HUES48 (cell line): Measurements from ENCODE around the gene ATF6.

Experiments
- H3K27ac ChIP-seq: one replicate; pipeline ENCODE4 v1.7.0; 2013; ENCODE audit warnings: low read depth, low read length, inconsistent platforms
- H3K27me3 ChIP-seq: 2 replicates; pipeline ENCODE4 v1.6.1; 2013; ENCODE audit warnings: mild to moderate bottlenecking, low read length; ENCODE audit not compliant: control insufficient read depth, insufficient read depth
- H3K36me3 ChIP-seq: 2 replicates; pipeline ENCODE4 v1.6.1; 2013; ENCODE audit warnings: low read length; ENCODE audit not compliant: control insufficient read depth, insufficient read depth
- H3K4me1 ChIP-seq: 2 replicates; pipeline ENCODE4 v1.6.1; 2013; ENCODE audit warnings: mild to moderate bottlenecking, low read length; ENCODE audit not compliant: control insufficient read depth, insufficient read depth
- H3K4me3 ChIP-seq: 2 replicates; pipeline ENCODE4 v1.5.1; 2013; ENCODE audit warnings: mild to moderate bottlenecking, low read depth, low read length
- H3K9ac ChIP-seq: 2 replicates; pipeline ENCODE4 v1.6.1; 2013; ENCODE audit warnings: mild to moderate bottlenecking, low read depth, low read length, moderate library complexity
- H3K9me3 ChIP-seq: 2 replicates; pipeline ENCODE4 v1.6.1; 2013; ENCODE audit warnings: low read length; ENCODE audit not compliant: control insufficient read depth, insufficient read depth

The ATF6 gene

GRCh38 chr1:161987872-161988271, 221.8 kb downstream of the ATF6 start:
- Histone ChIP-seq H3K4me1 (no peaks in the 10 kb centered on the region), H3K9ac (no peak overlapping the region), H3K27ac (no peak overlapping the region), H3K27me3 (no peaks in the 10 kb centered on the region), H3K4me3 (no peak overlapping the region), H3K9me3 (0 out of 2 replicates have a peak, but pooled peaks cover 4% of the 10 kb centered on the region), H3K36me3 (no peaks in the 10 kb centered on the region)

- Histone ChIP-seq H3K4me3 (no peak overlapping the region), H3K9me3 (0 out of 2 replicates have a peak, but pooled peaks cover 4% of the 10 kb centered on the region), H3K27me3 (no peaks in the 10 kb centered on the region), H3K9ac (no peak overlapping the region), H3K27ac (no peak overlapping the region), H3K4me1 (no peaks in the 10 kb centered on the region), H3K36me3 (no peaks in the 10 kb centered on the region)
These were observed 222.3 kb downstream of the ATF6 start for GRCh38 chr1:161988413-161988812.

- 0 out of 2 replicates have a peak, but pooled peaks cover 4% of the 10 kb centered on the region for H3K9me3 ChIP-seq
- H3K27ac ChIP-seq, result no peak overlapping the region
- H3K4me1 ChIP-seq, result no peaks in the 10 kb centered on the region
- H3K36me3 ChIP-seq, result no peaks in the 10 kb centered on the region
- H3K4me3 ChIP-seq, result no peak overlapping the region
- no peaks in the 10 kb centered on the region for H3K27me3 ChIP-seq
- H3K9ac ChIP-seq, result no peak overlapping the region
These were observed 223.0 kb downstream of the ATF6 start for GRCh38 chr1:161989108-161989507.

DNA sequence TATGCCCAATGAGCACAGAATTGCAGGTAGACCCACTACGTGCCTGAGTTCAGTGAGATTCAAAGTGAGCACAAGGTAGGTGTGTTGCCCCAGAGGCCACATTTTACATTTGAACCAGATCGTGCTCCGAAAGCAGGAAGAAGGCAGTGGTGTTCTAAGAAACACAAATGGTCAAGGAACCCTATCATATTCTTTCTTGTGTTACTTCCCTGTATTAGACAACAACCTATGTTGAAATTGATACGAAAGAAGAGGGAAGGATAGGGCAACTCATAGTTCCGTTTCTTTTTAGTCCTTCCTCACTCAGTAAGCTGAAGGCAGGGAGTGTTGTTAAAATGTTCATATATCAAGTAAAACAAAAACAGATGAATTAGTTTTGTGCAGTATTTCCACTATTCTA, 223.7 kb downstream of the ATF6 start:
- Histone ChIP-seq H3K9ac (no peak overlapping the region), H3K4me3 (no peak overlapping the region), H3K4me1 (no peaks in the 10 kb centered on the region), H3K9me3 (0 out of 2 replicates have a peak, but pooled peaks cover 4% of the 10 kb centered on the region), H3K36me3 (no peaks in the 10 kb centered on the region), H3K27me3 (no peaks in the 10 kb centered on the region), H3K27ac (no peak overlapping the region)

DNA sequence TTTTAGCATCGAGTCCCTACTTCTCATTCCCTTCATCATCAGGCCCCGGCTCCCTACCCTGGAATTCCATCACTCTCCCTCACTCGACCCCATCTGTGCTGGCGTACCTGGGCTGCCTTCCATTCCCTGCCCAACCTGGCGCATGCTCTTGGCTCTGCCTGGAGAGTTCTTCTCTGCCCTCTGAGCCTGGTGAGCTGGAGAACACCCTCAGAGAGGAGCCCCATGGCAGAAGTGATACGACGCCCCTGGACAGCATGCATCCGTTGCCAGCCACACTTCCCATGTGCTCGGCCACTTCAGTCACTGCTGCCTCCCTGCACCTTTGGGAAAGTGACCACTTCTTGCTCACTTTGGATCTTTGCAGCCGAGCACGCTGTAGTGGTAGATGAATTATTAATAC, 227.5 kb downstream of the ATF6 start:
- Histone ChIP-seq H3K9ac (no peak overlapping the region), H3K36me3 (no peaks in the 10 kb centered on the region)

GRCh38 chr1:161994175-161994668, 228.1 kb downstream of the ATF6 start:
- H3K27ac ChIP-seq, result no peak overlapping the region
- no peaks in the 10 kb centered on the region for H3K27me3 ChIP-seq
- no peaks in the 10 kb centered on the region for H3K4me1 ChIP-seq
- H3K4me3 ChIP-seq, result no peak overlapping the region
- H3K9me3 ChIP-seq, result no peaks in the 10 kb centered on the region
- no peaks in the 10 kb centered on the region for H3K36me3 ChIP-seq
- no peak overlapping the region for H3K9ac ChIP-seq

More for the DNA sequence above, 227.5 kb downstream of the ATF6 start:
- Histone ChIP-seq H3K27me3 (no peaks in the 10 kb centered on the region), H3K27ac (no peak overlapping the region), H3K4me3 (no peak overlapping the region), H3K9me3 (no peaks in the 10 kb centered on the region), H3K4me1 (no peaks in the 10 kb centered on the region)

DNA sequence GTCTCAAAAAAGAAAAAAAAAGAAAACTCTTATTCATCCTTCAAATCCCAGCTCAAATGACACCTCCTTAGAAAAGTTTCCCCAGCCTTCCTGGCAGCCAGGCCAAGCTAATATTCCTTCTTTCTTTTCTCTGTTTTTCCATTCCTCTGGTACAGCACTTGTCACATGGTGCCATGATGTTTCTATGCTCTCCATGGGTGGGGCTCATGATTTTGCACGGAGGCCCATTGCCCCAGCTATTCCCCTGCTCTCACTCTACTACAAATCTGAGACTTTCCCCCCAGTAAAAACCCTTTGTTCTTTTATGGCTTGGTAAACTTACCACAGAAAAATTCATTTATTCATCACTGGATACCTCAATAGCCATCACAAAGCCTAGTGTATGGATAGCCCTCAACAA, 231.0 kb downstream of the ATF6 start:
- no peaks in the 10 kb centered on the region for H3K27me3 ChIP-seq
- H3K4me3 ChIP-seq, result no peak overlapping the region
- H3K9ac ChIP-seq, result no peak overlapping the region
- H3K27ac ChIP-seq, result no peak overlapping the region
- H3K4me1 ChIP-seq, result no peaks in the 10 kb centered on the region
- H3K36me3 ChIP-seq, result no peaks in the 10 kb centered on the region
- no peaks in the 10 kb centered on the region for H3K9me3 ChIP-seq

DNA sequence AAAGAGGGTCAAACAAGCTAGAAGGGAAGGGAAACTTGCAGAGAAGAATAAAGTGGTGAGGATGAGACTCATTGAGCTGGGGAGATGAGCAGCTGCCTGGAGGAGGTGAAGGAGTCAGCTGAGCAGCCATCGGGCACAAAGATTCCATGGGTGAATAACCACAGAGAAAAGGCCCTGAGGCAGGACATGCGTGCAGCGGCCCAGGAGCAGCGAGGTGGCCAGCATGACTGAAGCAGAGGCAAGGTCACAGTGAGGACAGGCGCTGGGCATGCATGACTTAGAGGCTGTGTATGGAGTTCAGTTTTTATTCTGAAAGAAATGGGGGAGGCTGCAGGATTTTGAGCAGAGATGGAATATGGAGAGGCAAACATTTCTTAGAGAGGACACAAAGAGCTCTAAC, 232.7 kb downstream of the ATF6 start:
- Histone ChIP-seq H3K4me3 (no peak overlapping the region), H3K9me3 (no peaks in the 10 kb centered on the region), H3K27ac (no peak overlapping the region), H3K9ac (no peak overlapping the region), H3K4me1 (no peaks in the 10 kb centered on the region), H3K27me3 (no peaks in the 10 kb centered on the region), H3K36me3 (no peaks in the 10 kb centered on the region)

GRCh38 chr1:161999301-162000052, 233.4 kb downstream of the ATF6 start:
- H3K9ac ChIP-seq, result no peak overlapping the region
- no peaks in the 10 kb centered on the region for H3K9me3 ChIP-seq
- H3K4me1 ChIP-seq, result no peaks in the 10 kb centered on the region
- no peak overlapping the region for H3K4me3 ChIP-seq
- no peak overlapping the region for H3K27ac ChIP-seq
- no peaks in the 10 kb centered on the region for H3K27me3 ChIP-seq
- H3K36me3 ChIP-seq, result no peaks in the 10 kb centered on the region

- no peak overlapping the region for H3K27ac ChIP-seq
- H3K36me3 ChIP-seq, result no peaks in the 10 kb centered on the region
These were observed 233.9 kb downstream of the ATF6 start for GRCh38 chr1:162000053-162000420.

DNA sequence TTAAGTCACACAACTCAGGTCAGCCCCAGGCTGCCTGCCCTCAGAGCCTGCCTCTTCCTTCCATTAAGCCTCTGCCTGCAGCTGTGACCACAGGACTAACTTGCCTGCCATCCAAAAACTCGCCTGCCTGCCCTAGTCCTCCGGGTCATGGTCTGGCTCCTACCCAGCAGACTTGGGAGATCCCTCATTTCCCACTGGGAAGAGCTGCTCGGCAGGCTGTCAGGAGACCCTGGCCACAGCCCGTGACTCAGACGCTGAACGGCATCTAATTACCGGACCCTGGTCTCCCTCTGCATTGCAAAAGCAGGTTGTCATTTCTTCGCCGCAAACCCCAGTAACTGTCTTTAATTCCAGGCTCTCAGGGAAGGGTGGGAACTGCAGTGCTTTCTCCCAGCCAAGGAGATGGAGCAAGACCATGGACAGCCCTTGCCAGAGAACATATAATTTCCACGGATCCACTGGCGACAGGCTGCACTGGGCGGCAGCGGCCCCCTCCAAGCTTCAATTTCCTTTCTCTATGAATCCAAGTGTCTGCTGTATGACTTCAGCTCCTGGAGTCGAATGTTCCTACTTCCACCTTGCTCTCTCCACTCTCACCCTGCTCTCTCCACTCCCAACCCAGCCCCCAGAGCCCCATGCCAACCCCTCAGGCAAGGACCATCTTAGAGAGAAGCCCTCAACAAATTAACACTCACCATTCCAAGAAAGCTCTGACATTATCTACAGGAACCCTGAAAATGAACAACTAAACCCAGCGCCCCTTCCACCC, 237.1 kb downstream of the ATF6 start:
- no peaks in the 10 kb centered on the region for H3K36me3 ChIP-seq
- H3K9ac ChIP-seq, result no peak overlapping the region
- no peak overlapping the region for H3K4me3 ChIP-seq
- no peaks in the 10 kb centered on the region for H3K9me3 ChIP-seq
- no peaks in the 10 kb centered on the region for H3K27me3 ChIP-seq
- H3K27ac ChIP-seq, result no peak overlapping the region
- no peaks in the 10 kb centered on the region for H3K4me1 ChIP-seq

More at GRCh38 chr1:162000053-162000420, 233.9 kb downstream of the ATF6 start:
- H3K27me3 ChIP-seq, result no peaks in the 10 kb centered on the region
- H3K9me3 ChIP-seq, result no peaks in the 10 kb centered on the region
- no peak overlapping the region for H3K4me3 ChIP-seq
- H3K9ac ChIP-seq, result no peak overlapping the region
- no peaks in the 10 kb centered on the region for H3K4me1 ChIP-seq
